ENCODE measurements around the gene BRD9.

BRD9 gene

DNA sequence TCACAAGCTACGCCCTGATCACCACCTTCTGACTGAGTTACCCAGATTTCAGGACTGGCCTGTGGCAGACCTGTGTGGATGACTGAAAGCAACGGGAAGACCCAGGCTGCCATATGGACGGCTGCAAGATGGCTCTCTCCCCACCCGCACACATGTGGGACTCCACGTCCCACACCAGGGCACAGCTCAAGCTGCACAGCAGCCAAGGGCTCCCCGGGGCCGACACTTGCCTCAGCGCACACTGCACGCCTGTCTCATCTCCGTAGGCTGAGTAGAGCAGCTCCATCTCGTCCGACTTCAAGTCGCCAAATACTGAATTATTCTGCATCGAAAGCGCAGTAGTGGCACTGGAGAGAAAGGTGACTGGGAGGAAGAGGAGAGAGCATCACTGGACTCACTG, 14.5 kb downstream of the BRD9 start:
- no peak for DNase-seq

DNA sequence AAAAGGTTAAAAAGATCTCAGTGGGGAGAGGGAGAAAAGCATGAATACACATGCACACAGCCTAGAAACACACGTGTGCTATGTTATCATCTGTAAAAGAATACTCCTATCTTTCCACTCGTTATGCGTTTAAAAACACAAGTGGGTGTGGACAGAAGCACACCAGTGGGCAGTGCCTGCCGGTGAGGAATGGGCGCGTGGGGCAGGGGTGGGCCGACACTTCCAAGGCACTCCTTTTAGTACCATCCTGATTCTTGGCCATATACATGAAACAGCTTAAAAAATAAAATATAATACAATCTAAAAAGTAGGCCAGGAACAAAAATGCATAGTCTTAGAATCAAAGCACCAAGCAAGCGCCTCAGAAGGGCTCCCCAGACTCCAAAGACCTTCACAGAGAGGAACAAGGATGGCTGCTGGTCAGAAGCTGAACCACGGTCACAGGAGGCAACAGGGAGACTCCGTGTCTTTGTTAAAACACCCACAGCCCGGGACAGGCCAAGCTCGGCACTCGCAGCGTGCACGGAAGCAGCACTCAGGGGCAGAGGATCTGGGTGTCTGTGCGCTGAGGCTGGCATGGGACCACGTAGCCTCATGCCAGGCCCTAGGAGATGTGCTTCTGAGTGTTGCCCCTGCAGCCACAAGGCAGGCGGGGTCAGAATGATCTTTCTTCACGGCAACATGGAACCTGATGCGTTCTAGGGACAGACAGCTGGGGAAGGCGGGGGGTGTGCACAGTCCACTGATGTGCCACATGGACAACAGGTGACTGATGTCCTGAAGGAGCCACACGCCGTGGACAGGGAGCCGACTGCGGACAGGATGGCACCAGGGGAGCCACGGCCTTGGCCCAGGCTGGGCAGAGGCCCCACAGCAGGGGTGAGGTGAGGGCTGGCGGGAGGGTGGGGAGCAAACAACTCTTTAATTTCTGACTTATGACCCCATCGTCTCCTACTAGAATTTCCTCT, 15.9 kb downstream of the BRD9 start:
- DNase-seq: no peak

DNA sequence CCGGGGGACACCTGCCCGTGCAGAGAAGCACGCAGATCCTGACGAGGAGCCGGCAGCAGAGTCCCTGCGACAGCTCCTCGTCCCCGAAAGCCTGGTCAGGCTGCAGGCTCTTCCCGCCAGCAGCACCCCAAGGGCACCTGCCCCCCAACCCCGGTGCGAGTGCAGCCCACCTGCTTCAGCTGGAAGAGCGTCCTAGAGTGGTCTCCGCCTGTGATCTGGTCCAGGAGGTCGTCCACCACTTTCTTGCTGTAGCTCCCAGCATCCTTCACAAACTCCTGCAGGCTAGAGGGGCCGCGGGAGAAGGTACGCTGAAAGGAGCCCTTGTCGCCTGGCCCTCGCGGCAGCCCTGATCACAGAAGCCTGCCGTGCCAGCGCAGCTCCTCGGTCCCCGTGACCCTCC, 16.7 kb downstream of the BRD9 start:
- DNase-seq: no peak

DNA sequence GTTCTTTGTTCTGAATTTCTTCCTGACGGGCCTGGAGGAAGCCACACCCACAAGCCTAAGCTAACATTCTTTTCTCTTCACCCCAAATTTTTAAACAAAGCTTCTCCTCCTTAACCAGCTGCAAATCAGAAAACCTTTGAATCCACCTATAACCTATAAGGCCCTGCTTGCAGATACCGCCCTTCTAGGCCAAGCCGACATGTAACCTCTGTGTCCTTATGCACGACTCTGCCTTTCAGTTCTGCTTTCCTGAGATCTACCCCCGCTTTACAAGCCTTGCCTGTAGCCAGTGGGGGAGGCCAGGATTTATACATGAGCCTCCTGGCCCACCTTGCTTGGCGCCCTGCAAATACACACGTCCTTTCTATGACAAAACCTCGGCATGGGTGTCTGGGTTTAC, 19.3 kb downstream of the BRD9 start:
- no peak for DNase-seq

DNA sequence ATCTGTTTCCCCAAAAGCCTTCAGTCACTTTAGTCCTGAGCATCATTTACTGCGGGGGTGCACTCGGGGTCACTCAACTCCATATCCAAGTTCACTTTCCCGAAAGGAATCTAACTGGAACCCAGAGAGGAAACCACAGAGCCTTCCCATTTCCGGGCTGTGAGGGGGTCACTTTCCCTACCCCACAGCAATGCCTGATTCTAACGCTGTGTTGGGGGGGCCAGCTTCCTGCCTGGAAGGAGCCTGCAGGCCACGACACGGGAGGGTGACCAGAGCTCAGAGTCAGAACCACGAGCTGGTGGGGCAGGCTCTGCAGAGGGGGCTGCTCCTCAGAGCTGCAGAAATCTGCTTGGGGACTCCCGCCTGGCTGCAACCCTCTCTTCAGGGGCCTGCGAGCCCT, 20.3 kb downstream of the BRD9 start:
- no peak for DNase-seq

DNA sequence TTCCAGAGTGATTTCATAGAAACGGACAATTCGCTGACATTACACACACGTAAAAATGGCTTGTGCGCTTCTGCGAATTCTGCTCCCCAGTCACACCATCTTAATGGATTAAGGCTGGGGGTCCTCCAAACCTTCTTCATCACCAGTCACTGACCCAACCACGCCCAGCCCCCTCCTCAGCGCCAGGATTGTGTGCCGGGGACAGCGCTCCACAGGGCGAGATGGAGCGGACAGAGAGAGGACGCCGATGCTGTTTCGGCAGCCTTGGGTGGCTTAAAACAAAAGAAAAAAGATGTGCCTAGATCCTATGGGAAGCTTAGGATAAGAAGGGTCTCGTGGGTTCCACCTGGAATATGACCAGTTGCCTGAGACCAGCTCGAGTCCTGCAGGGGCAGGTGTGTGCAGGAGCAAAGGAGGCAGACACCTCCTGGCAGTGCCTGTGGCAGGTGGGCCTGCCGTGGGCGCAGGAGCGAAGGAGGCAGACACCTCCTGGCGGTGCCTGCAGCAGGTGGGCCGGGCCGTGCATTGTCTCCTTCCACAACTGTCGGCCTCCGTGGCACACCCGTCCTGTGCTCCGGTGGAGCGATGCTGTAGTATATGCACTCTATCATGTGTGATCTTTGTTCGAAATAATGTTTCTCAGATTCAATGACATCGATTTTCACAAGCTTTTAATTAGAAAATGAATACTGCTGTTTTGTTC, 20.9 kb downstream of the BRD9 start:
- no peak for DNase-seq

DNA sequence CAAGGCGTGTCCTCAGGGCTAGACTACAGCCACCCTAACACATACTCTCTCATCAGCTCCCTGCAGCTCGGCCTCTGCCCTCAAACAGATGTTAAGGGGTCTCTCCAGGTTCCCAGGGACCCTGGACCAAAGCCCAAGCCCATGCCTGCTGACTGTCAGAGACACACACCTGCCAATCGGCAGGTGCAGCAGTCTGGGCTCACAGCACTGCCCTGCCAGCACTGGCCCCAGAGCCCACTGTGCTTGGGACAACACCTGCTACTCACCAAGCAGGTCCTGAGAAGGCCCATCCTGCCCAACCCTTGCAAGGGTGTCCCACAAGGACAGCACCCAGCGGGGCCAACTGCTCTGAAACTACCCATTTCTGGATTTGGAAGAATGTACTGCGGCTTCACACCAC, 21.6 kb downstream of the BRD9 start:
- DNase-seq: no peak

DNA sequence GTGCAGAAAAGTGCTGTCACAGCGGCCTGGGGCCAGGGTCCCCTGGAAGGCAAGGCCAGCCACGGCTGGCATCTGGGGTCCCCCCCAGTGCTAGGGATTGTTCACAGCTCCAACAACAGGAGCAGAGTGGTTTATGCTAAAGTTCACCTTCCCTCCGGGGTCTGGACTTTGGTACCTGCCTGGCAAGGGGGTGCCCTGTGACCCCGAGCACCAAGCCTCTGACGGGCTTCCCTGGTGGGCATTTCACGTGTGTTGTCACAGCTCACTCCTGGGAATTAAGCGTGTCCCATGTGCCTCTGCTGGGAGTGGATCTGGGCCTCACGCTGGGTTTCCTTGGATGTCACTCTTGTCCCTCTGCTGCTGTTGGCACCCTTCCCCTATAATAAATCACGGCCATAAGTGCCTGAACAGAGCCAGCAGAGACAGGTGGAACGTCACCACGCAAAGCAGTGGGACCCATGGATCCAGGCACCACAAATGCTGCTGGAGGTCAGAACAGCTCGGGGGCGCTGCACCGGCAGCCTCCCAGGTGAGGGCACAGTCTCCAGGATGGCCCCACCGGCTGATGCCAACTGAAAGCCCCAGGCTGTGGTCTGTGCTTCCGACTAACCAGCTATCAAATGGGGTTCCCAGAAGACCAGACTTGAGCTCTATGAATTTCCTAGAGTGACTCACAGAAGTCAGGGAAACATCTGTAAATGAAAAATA, 24.0 kb downstream of the BRD9 start:
- no peak for DNase-seq

DNA sequence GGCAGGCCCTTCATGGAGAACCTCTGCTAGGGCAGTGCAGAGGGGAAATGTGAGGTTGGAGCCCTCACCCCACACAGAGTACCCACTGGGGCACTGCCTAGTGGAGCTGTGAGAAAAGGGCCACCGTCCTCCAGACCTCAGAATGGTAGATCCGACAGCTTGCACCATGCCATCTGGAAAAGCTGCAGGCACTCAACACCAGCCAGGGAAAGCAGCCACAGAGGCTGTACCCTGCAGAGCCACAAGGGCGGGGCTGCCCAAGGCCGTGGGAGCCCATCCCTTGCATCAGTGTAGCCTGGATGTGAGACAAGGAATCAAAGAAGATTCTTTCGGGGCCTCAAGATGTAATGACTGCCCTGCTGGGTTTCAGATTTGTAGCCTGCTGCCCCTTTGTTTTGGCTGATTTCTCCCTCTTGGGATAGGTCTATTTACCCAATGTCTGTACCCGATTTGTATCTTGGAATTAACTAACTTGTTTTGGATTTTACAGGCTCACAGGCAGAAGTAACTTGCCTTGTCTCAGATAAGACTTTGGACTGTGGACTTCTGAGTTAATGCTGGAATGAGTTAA, 25.2 kb downstream of the BRD9 start:
- no peak for DNase-seq

DNA sequence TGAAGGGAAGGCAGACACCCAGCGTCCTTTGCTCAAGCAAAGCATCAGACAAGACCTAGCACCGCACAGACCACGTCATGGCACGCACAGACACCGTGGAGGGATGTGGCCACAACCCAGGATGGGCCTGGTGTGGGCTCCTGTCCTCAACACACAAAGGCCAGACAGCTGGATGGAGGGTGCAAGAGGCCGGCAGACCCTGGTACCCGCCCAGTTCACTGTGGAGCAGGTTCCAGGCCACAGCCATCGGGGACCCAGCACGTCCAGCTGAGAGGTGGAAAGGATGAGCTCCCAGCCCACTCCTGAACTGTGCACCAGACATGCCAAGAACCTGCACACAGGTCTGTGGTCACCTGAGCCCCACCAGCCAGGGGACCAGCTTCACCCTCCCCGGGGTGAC, 26.8 kb downstream of the BRD9 start:
- DNase-seq: no peak

DNA sequence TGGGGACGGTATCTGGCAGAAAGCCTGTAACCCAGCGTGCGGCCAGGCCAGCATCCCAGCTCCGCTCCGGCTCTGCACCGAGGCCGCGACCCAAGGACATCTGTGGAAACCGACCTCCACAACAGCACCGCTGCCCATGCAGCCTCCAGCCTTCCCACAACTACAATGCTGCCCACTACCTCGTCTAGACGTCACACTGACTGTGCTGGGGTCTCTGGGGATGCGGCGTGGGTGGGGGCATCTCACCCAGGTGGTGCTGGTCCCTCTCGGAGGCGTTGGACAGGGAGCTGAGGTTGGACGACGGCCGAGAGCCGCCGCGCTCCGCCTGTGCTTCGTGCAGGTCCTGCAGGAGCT, 27.5 kb downstream of the BRD9 start:
- no peak for DNase-seq

DNA sequence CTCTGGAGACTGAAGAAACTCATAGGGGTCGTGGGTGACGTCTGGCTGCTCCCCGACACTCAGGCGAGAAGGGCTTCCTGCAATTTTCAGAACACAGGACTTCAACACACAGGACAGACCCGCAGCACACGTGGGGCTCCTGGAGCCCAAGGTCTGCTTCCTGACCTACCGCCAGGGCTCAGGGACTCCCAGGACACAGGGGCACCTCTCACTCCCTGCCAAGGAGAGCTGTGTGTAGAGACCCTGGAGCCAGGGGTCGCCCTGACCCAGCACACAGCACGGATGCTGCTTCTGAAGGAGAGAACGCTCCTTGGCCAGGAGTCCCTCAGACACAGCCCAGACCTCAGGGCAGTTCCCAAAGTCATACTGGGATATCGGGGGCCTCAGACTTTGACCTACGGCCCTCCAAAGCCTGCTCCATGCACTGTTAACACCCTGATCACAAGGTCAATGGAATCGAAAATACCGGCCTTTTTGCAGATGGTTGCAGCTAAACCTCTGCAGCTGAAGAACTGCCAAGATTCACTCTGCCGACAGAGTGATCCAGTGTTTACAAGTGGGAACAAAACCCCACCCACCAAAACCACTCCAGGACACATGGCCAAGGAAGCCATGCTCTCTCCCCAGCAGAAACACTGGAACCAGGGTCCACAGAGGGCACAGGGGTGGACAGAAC, 28.0 kb downstream of the BRD9 start:
- DNase-seq: no peak

DNA sequence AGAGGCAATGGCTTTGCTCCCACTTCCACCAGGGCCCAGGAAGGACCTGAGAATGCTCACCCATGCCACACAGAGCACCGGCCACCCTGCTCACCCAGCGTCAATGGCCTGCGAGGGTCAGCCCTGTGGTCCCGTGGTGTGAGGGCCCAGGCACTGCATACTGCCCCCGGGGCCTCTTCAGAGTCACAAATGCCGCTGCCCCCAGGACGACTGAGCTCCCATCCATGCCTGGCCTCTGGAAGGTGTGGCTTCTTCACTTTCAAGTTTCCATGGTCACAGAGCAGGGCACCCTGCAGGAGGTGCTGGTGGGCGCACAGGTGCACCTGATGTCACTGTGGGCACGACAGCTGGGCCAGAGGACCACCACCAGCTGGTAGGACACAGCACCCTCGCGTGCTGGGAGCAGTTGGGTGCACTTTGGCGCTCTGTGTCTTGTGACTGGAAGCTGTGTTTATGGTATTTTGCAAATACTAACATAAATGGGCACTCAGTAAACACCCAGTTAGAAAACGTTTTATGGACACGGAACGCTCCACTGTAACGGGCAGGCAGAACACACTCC, 29.3 kb downstream of the BRD9 start:
- DNase-seq: no peak

DNA sequence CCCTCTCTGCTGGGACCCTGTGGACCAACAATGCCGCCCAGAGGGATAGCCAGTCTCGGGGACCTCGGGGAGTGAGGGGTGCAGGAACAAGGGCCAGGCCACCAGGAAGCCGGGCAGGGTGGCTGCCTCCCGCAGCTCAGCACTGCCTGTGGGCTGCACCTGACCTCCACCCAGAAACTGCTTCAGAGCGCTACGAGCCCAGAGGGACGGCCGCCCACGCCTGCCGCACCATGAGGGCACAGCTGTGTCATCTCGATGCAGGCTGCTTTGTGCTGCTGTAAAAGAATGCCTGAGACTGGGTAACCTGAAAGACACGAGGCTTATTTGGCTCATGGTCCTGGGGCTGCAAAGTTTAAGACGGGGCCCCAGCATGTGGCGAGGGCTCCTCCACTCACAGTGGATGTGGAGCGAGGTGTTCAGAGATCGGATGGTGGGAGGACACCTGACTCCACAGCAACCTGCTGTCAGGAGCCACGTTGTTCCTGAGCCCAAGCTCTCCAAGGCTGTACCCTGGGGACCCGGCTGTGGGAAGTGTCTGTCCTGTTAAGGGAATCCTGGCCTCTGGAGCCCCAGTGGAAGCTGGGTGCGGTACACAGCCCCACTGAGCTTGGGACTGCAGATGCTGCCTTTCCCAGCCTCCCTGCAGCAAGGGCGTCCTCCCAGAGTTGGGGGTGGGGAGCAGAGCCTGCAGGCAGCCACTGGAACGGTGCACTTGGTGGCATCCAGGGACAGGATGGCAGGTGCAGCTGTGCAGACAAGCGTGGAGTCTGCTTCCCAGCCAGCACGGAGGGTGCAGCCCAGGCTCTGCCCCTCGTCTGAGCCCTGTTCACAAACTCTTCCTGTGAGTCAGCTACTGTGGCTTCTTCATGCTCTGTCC, 30.0 kb downstream of the BRD9 start:
- DNase-seq: no peak

DNA sequence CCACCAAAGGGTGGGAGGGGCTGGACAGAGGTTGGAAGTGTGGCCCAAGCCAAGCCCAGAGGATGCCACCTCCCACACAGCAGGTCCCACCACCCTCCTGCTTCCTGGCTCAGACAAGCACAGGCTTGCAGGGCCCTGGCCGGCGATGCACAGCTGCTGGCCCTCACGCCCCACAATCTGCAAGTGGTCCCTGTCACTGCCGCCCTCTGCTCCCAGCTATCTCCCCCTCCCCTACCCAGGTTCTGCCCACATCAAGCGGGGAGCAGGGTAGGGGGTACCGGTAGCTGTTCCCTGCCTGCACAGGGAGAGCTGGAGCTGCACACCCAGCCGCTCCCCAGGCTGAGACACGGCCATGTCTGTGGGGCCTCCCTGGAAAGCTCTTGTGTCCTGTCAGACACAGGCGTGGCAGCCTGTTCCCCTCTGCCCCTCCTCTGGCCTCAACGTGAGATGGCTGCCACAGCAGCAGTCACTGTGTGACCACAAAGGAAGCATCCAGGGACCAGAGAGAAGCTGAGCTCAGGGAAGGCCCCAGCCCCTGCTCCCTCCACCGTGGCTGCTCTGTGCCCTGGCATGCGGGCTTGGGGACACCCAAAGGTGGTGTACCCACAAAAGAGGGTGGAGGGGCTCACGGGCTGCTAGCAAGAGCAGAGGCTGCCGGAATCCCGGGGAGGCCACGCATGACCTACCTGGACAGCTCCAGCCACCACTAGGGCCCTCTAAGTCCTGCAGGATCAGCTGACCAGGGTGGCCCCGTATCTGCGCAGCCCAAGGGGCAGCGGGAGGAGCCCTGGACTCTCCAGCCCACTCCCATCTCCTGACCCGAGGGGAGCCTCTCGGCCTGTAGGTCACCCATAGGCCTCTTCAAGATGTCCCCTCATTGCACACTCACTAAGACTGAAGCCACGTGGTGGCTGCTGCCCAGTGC, 30.9 kb downstream of the BRD9 start:
- no peak for DNase-seq

DNA sequence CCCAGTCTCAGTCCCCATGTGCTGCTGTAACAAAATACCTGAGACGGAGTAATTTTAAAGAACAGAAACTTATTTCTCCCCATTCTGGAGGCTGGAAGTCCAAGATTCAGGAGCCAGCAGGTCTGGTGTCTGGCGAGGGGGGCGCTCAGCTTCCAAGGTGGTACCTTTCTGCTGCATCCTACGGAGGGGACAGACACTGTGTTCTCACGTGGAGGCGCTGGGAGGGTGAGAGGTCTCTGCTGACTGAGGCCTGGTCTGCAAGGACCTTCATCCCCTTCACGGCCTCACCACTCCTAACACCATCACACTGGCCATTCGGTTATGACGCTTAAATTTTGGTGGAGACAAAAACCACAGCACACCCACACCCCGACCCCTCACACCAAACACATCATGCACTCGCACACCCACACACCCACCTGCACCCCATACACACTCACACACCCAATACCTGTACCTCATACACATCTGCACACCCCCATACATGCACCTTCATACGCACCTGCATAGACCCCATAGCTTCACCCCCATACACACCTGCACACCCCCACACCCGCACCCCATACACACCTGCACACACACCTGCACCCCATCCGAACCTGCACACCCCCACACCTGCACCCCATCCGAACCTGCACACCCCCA, 32.0 kb downstream of the BRD9 start:
- no peak for DNase-seq

DNA sequence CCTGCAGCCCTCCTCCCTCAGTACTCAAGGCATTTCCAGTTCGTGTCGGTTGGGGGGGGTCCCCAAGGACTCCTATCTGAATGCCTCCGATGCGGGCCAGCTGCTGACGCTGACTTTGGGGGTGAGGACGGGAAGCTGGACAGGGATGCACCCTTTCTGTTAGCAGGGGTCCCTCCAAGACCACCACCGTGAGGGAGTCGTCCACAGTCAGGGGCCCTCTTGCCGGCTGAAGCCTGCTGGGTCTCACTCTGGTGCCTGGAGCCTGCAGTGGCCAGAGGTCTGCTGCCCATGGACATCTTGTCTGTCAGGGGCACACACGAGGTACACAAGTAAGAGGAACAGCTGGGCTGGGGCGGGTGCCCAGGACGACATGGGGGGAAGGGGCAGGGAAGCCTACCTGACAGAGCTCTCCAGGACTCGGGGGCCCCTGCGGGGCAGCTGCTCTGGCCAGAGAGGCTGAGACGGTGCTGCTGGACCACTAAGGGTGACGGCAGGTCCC, 32.8 kb downstream of the BRD9 start:
- DNase-seq: no peak

DNA sequence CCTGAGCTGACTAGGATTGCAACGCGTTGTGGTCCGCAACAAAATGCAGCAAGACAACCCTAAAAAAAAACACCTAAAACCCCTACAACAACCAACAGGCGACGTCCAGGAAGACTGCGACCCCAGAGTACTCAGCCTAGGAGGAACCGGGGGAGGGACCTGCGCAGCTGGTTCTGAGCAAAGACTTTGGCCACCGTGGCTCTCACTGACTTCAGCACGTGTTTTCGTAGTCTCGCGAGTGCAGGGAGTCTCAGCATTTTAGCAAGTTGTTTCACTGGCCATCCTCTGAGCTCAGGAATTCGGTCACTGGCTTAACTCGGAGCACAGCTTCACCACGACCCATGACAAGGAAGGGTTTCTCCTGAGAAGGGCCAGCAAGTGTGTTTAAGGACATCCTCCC, 33.2 kb downstream of the BRD9 start:
- no peak for DNase-seq

DNA sequence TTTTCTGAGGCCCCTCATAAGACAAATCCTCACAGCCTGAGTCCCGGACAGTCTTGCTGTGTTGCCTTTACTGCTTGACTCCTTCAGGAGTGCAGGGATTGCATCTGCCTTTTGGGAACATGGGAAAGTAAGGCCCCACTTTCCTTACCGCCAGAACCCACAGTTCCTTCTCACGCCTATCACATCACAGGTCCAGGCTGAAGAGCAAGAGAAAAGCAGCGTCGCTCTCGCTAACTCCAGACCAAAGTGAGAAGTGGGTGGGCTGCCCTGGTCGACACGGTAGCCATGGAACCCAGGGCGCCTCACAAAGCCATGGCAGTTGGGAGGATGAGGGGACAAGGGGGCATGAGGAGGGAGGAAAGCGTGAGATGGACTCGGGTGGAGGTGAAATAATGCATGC, 33.9 kb downstream of the BRD9 start:
- DNase-seq: no peak
